GM12874 (cell line): ENCODE results near the gene ATP9B.

ENCODE experiments used
- TF ChIP-seq, protein P1 (sequence below): IDR thresholded peaks from 2 replicates; pipeline ENCODE4 v1.5.1; 2011; ENCODE audit warnings: low read depth, mild to moderate bottlenecking, control low read depth, low read length, moderate library complexity; ENCODE audit not compliant: insufficient read depth

The ATP9B gene

DNA sequence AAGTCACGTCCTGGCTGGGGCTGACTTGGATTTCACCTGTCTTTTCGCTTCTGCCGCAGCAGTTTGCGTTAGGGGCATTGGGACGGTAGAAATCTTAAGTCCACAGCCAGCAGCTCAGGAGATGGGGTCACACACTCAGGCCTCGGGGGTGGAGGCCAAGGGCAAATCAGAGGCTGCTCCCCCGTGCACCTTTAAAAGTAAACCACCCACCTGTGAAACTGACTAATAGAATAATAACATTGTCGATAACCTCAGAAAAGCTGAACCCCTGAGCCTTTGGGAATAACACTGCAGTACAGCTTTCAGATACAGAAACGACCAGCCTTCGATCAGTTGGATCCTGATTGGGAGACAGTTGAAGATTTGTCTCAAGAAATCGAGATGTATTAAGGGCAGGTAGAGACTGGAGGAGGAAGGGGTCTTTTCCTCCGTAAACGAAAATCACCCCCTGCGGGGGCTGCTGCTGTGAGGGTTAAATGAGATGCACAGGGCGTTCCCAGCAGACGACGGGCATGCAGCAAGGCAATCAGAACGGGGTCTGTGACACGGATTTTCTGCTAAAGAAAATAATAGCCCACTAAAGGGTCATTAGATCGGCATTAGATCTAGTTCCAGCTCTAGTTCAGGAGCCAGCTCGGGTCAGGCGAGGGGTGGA lies 310.2 kb downstream of the ATP9B start:
- TF ChIP-seq, protein P1, sequence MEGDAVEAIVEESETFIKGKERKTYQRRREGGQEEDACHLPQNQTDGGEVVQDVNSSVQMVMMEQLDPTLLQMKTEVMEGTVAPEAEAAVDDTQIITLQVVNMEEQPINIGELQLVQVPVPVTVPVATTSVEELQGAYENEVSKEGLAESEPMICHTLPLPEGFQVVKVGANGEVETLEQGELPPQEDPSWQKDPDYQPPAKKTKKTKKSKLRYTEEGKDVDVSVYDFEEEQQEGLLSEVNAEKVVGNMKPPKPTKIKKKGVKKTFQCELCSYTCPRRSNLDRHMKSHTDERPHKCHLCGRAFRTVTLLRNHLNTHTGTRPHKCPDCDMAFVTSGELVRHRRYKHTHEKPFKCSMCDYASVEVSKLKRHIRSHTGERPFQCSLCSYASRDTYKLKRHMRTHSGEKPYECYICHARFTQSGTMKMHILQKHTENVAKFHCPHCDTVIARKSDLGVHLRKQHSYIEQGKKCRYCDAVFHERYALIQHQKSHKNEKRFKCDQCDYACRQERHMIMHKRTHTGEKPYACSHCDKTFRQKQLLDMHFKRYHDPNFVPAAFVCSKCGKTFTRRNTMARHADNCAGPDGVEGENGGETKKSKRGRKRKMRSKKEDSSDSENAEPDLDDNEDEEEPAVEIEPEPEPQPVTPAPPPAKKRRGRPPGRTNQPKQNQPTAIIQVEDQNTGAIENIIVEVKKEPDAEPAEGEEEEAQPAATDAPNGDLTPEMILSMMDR: no peak

- TF ChIP-seq, protein P1: no peak
Measured at GRCh38 chr18:79379931-79380815, 311.0 kb downstream of the ATP9B start.

GRCh38 chr18:79380816-79381806 lies 311.9 kb downstream of the ATP9B start:
- TF ChIP-seq, protein P1: peak; percentile 90

DNA sequence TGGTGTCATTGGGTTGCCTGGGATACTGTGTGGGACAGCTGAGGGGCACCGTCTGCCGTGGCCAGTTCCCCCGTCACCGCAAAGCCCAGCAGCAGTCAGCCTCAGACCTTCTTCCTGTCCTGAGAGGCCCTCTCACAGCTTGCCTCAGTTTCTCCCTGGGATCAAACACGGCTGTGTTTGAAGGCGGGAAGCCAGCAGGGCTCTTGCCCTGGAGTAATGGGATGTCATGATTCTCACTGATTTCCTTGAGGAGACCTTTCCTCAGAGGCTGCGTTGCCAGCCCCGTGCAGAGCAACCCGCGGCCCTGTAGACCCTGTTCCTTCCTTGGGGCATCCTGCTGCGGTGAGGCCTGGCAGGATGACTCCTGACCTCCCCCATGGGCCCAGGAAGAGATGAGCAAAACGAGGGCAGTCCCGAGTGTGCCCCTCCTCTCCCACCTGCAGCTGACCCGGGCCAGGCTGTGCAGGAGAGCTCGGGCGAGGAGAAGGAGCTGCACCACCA lies 312.7 kb downstream of the ATP9B start:
- TF ChIP-seq, protein P1: no peak

DNA sequence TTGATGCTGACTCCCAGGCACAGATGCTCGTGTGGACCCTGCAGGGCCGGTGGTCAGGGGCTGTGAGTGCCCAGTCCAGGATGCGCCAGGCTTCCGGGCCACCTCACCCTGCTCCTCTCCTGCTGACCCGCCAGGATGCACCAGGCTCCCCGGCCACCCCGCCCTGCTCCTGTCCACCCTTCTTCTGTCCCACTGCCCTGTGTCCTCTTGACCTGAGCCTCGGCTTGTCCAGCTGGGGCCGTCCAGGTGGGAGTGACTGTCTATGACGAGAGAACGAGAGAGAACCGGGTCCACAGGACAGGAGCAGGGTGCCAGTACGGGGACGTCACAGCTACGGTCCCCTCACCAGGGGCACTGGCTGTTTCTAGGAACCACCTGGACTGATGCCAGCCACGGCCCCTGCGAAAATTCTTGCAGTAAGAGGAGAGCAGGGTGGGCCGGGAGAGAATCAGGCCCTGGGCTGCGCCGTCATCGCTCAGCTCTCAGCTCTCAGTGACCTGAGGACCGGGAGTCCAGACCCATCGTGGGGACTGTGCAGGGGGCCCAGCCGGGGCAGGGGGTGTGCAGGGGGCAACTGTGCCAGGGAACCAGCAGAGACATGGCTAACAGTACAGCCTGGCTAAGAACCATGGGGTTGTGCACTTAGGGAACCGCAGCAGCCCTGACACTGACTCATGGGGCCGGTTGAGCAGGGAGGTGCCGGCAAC lies 313.6 kb downstream of the ATP9B start:
- TF ChIP-seq, protein P1: no peak

GRCh38 chr18:79383388-79384056 lies 314.3 kb downstream of the ATP9B start:
- TF ChIP-seq, protein P1: no peak
